CD4-positive, CD25-positive, alpha-beta regulatory T cell (primary cell): ENCODE data around the gene TRAPPC11. TPM values are rescaled to one million over a fixed set of nuclear protein-coding genes. Genes with fewer than 3 reads are reported as not detected.

ENCODE experiments used
- ATAC-seq, 2 donors: fragments of 150-1000 bp; cut with Tn5 transposase; one replicate each; pipeline ENCODE4 v1.10.0; 2021; ENCODE audit warnings: low read depth in 2 of 2, moderate number of reproducible peaks in 2 of 2, moderate library complexity in 1 of 2
- DNase-seq, 3 donors: peaks; one replicate each; pipeline versions ENCODE4 v3.0.0 to v3.0.0-alpha.2; 2012 to 2022; ENCODE audit warnings: mixed read lengths in 1 of 3
- H3K27ac ChIP-seq: one replicate; pipeline ENCODE4 v1.7.0; 2013; ENCODE audit warnings: mild to moderate bottlenecking, low read length; ENCODE audit not compliant: insufficient read depth, poor library complexity, severe bottlenecking
- H3K27me3 ChIP-seq: one replicate; pipeline ENCODE4 v1.7.0; 2013; ENCODE audit warnings: low read length; ENCODE audit not compliant: control insufficient read depth, insufficient read depth
- H3K36me3 ChIP-seq: one replicate; pipeline ENCODE4 v1.7.0; 2013; ENCODE audit warnings: mild to moderate bottlenecking, low read length, moderate library complexity; ENCODE audit not compliant: control insufficient read depth, insufficient read depth
- H3K4me1 ChIP-seq: 2 replicates; pipeline ENCODE4 v1.7.0; 2013; ENCODE audit warnings: mild to moderate bottlenecking, low read length; ENCODE audit not compliant: insufficient read depth, control insufficient read depth, poor library complexity, severe bottlenecking
- H3K4me3 ChIP-seq: one replicate; pipeline ENCODE4 v1.7.0; 2013; ENCODE audit warnings: low read depth, mild to moderate bottlenecking, low read length, moderate library complexity
- H3K9me3 ChIP-seq, 2 experiments: 1 replicate in 1 of 2; 2 replicates in 1 of 2; pipeline ENCODE4 v1.7.0; 2013; ENCODE audit warnings: low read length in 2 of 2, mild to moderate bottlenecking in 1 of 2, moderate library complexity in 1 of 2; ENCODE audit not compliant: control insufficient read depth in 2 of 2
- H3K27ac Mint-ChIP-seq, 3 donors: one replicate each; pipeline ENCODE4 v1.8.0; 2020 to 2022; ENCODE audit warnings: mild to moderate bottlenecking in 3 of 3, mixed read lengths in 3 of 3, moderate library complexity in 2 of 3
- H3K27me3 Mint-ChIP-seq: one replicate; pipeline ENCODE4 v1.8.0; 2022; ENCODE audit warnings: mild to moderate bottlenecking, mixed read lengths
- H3K36me3 Mint-ChIP-seq: one replicate; pipeline ENCODE4 v1.8.0; 2020; ENCODE audit warnings: mixed read lengths
- H3K4me1 Mint-ChIP-seq, 4 donors: one replicate each; pipeline ENCODE4 v1.8.0; 2020 to 2022; ENCODE audit warnings: mixed read lengths in 4 of 4, mild to moderate bottlenecking in 1 of 4
- H3K4me3 Mint-ChIP-seq, 4 donors: one replicate each; pipeline ENCODE4 v1.8.0; 2020 to 2022; ENCODE audit warnings: mild to moderate bottlenecking in 4 of 4, mixed read lengths in 4 of 4, moderate library complexity in 3 of 4
- H3K9me3 Mint-ChIP-seq, 7 donors: one replicate each; pipeline ENCODE4 v1.8.0; 2020 to 2022; ENCODE audit warnings: mixed read lengths in 7 of 7, mild to moderate bottlenecking in 3 of 7, moderate library complexity in 2 of 7
- polyA plus RNA-seq, 4 donors: library from polyadenylated mRNA; unstranded; fragments of 300-500 nt; fragmentation: Illumina TruSeq; gene quantifications; one replicate each; pipeline ENCODE4 v1.2.3, GENCODE V29; 2021
- total RNA-seq: library from RNA; stranded (reverse); gene quantifications from one replicate; pipeline ENCODE4 v1.2.3, GENCODE V29; 2022

Gene TRAPPC11
- total and polyA plus RNA-seq, 5 donors from 2014 or later, result 18.4 to 33.4 (median 22.0) TPM

DNA sequence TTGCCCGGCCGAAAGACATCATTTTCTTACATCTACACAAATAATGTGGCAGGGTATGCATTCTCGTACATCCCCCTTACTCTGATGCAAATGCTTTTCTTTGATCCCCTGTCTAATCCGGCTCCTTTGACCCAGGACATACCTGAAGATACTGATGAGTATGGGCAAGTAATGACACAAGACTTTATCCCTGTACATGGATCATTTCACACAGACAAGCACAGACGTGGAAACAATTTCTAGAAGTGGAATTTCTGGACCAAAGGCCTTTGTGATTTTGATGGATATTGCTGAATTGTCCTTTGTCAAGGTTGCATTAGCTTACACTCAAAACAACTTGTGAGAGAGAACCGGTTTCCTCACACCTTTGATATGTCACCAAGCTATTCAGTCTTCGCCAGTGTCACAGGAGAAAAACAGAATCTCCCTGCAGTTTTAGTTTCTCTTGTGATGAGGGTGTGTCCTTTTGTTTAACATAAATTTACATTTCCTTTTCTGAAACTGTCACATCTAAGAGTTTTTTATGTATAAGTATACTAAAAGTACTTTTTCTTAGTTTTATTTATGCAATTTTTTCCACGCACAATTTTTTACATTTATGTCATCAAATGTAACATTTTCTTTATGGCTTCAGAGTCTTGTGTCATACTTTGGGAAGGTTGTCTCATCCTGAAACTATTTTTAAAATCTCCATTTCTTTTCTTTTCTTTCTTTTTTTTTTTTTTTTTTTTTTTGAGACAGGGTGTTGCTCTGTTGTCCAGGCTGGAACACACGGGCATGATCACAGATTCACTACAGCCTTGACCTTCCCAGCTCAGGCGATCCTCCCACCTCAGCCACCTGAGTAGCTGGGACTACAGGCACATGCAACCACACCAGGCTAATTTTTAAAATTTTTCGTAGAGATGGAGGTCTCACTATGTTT lies 25.4 kb upstream of the TRAPPC11 start:
- Histone ChIP-seq H3K4me3 (no peak overlapping the region), H3K4me1 (no peaks in the 10 kb centered on the region), H3K27ac (no peak overlapping the region), H3K9me3 (no peaks in the 10 kb centered on the region), H3K27me3 (no peaks in the 10 kb centered on the region), H3K36me3 (no peaks in the 10 kb centered on the region)
- H3K36me3 Mint-ChIP-seq, result no peaks in the 10 kb centered on the region
- H3K9me3 Mint-ChIP-seq, result no peaks in the 10 kb centered on the region
- peaks cover 0 to 5% (median 4%) of the 10 kb centered on the region in 4 donors for H3K4me1 Mint-ChIP-seq
- H3K27ac Mint-ChIP-seq, result peak overlapping the region in 1 of 3 donors; percentile 10
- no peak for ATAC-seq
- DNase-seq, result peak in 1 of 3 donors; percentile 76
- H3K4me3 Mint-ChIP-seq, result peak overlapping the region in 1 of 4 donors; percentile 38
- no peaks in the 10 kb centered on the region for H3K27me3 Mint-ChIP-seq

DNA sequence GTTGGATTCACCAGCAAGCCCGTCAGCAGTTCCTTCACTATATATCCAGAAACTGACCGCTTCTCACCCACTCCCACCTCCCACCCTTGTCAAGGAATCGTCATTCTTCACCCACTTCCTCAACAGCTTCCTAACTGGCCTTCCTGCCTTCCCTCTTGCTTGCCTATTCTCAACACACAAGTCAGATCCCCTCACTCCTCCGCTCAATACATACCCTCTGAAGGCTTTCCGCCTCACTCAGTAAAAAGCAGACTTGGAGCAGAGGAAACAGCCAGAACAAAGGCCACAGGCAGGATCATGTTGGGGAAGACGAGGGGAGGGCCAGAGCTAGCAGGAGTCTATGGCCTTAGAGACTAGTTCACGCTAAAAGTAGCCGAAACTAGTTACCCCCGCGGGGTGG lies 23.8 kb upstream of the TRAPPC11 start:
- ATAC-seq, result no peak
- H3K27ac ChIP-seq, result no peak overlapping the region
- H3K27ac Mint-ChIP-seq, result no peak overlapping the region

DNA sequence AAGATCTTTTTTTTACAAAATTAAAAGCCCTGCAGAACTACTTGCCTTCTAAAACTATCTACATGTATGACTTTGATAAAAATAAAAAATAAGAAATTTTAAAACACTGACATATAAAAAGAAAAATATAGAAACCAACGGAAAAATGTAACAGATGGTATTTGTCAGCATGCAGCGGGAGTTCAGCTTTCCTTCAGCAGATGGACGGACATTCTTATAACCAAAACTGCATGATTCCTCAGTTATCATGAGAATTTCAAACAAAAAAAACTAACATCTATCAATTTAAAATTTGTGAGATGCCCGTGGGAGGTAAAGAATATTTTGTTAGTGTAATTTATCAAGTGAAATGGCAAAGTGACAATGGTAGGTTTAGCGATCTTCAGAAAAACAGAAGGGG lies 23.4 kb upstream of the TRAPPC11 start:
- no peak overlapping the region for H3K4me3 ChIP-seq
- ATAC-seq (no peak), DNase-seq (no peak)
- Mint-ChIP-seq H3K27ac (no peak overlapping the region), H3K9me3 (no peaks in the 10 kb centered on the region), H3K4me1 (peaks cover 0 to 5% (median 4%) of the 10 kb centered on the region in 4 donors), H3K4me3 (no peak overlapping the region), H3K27me3 (no peaks in the 10 kb centered on the region), H3K36me3 (no peaks in the 10 kb centered on the region)
- no peak overlapping the region for H3K27ac ChIP-seq
- no peaks in the 10 kb centered on the region for H3K9me3 ChIP-seq
- H3K27me3 ChIP-seq, result no peaks in the 10 kb centered on the region
- no peaks in the 10 kb centered on the region for H3K4me1 ChIP-seq
- no peaks in the 10 kb centered on the region for H3K36me3 ChIP-seq

More for the DNA sequence above, 23.8 kb upstream of the TRAPPC11 start:
- Mint-ChIP-seq H3K4me3 (no peak overlapping the region), H3K9me3 (no peaks in the 10 kb centered on the region), H3K4me1 (peaks cover 0 to 5% (median 4%) of the 10 kb centered on the region in 4 donors), H3K36me3 (no peaks in the 10 kb centered on the region), H3K27me3 (no peaks in the 10 kb centered on the region)
- no peaks in the 10 kb centered on the region for H3K27me3 ChIP-seq
- no peaks in the 10 kb centered on the region for H3K4me1 ChIP-seq
- no peaks in the 10 kb centered on the region for H3K36me3 ChIP-seq
- no peak for DNase-seq
- no peaks in the 10 kb centered on the region for H3K9me3 ChIP-seq
- no peak overlapping the region for H3K4me3 ChIP-seq

DNA sequence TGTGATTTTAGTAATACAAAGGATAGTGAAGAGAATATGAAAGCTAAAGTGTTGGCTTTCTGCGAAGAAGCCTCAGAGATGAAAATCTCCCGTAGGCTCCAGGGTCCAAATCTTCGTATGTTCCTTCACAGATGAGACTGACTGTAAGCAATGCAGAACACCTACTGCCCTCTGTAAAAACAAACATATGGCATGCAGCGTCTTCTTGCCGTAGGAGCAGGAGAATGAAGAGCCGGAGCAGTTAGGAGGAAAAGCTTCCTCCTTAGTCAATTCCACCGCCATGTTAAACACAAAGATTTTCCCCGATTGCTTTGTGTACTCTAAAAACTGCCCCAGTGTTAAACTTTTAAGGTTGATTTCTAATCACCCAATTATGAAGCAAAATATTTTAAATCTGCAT lies 22.6 kb upstream of the TRAPPC11 start:
- ATAC-seq (no peak), DNase-seq (no peak)
- Mint-ChIP-seq H3K9me3 (no peaks in the 10 kb centered on the region), H3K4me1 (peaks cover 0 to 5% (median 4%) of the 10 kb centered on the region in 4 donors), H3K27ac (no peak overlapping the region), H3K4me3 (no peak overlapping the region), H3K27me3 (no peaks in the 10 kb centered on the region), H3K36me3 (peaks cover 3% of the 10 kb centered on the region)
- no peaks in the 10 kb centered on the region for H3K9me3 ChIP-seq
- H3K27ac ChIP-seq, result no peak overlapping the region
- H3K36me3 ChIP-seq, result peaks cover 2% of the 10 kb centered on the region
- H3K27me3 ChIP-seq, result no peaks in the 10 kb centered on the region
- no peak overlapping the region for H3K4me3 ChIP-seq
- no peaks in the 10 kb centered on the region for H3K4me1 ChIP-seq

- ATAC-seq (no peak), DNase-seq (no peak)
- H3K27ac ChIP-seq, result no peak overlapping the region
- Mint-ChIP-seq H3K4me3 (no peak overlapping the region), H3K27ac (no peak overlapping the region), H3K36me3 (peaks cover 3% of the 10 kb centered on the region), H3K27me3 (no peaks in the 10 kb centered on the region), H3K9me3 (no peaks in the 10 kb centered on the region), H3K4me1 (peaks cover 0 to 5% (median 4%) of the 10 kb centered on the region in 4 donors)
- no peaks in the 10 kb centered on the region for H3K9me3 ChIP-seq
- H3K4me1 ChIP-seq, result no peaks in the 10 kb centered on the region
- peaks cover 3% of the 10 kb centered on the region for H3K36me3 ChIP-seq
- no peaks in the 10 kb centered on the region for H3K27me3 ChIP-seq
- H3K4me3 ChIP-seq, result no peak overlapping the region
Measured at GRCh38 chr4:183636923-183637322, 22.2 kb upstream of the TRAPPC11 start.

DNA sequence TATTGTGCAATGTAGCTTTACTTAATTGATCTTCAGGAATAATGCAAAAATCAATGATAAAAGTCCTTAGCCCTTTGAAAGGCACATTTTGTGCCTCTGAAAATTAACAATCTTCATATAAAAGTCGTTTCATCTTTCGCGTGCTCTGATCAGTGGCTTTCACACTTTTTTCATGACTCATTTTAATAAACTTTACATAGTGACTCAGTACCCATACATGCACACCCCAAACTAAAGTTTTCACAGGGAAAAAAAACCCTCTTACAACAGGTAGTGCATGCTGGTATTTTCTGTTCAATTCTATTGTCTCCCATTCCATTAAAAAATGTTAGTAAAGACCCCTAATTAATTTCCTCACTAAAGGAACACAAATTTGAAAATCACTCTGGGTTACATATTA lies 21.6 kb upstream of the TRAPPC11 start:
- H3K36me3 Mint-ChIP-seq, result peaks cover 3% of the 10 kb centered on the region
- ATAC-seq (no peak), DNase-seq (peak in 1 of 3 donors; percentile 10)
- Histone ChIP-seq H3K27ac (no peak overlapping the region), H3K27me3 (no peaks in the 10 kb centered on the region), H3K4me3 (no peak overlapping the region), H3K9me3 (no peaks in the 10 kb centered on the region), H3K4me1 (no peaks in the 10 kb centered on the region), H3K36me3 (peaks cover 3% of the 10 kb centered on the region)
- H3K27ac Mint-ChIP-seq, result no peak overlapping the region
- peaks cover 0 to 5% (median 4%) of the 10 kb centered on the region in 4 donors for H3K4me1 Mint-ChIP-seq
- H3K9me3 Mint-ChIP-seq, result no peaks in the 10 kb centered on the region
- no peak overlapping the region for H3K4me3 Mint-ChIP-seq
- H3K27me3 Mint-ChIP-seq, result no peaks in the 10 kb centered on the region

GRCh38 chr4:183638436-183638835 lies 20.7 kb upstream of the TRAPPC11 start:
- H3K4me3 ChIP-seq, result no peak overlapping the region
- Mint-ChIP-seq H3K27me3 (no peaks in the 10 kb centered on the region), H3K4me3 (peak overlapping the region in 1 of 4 donors; percentile 47), H3K9me3 (no peaks in the 10 kb centered on the region), H3K27ac (no peak overlapping the region), H3K36me3 (peaks cover 3% of the 10 kb centered on the region), H3K4me1 (peaks cover 0 to 4% (median 3%) of the 10 kb centered on the region in 4 donors)
- DNase-seq, result no peak
- H3K4me1 ChIP-seq, result no peaks in the 10 kb centered on the region
- ATAC-seq, result no peak
- no peaks in the 10 kb centered on the region for H3K27me3 ChIP-seq
- no peak overlapping the region for H3K27ac ChIP-seq
- H3K36me3 ChIP-seq, result peaks cover 3% of the 10 kb centered on the region
- no peaks in the 10 kb centered on the region for H3K9me3 ChIP-seq

- peaks cover 9% of the 10 kb centered on the region for H3K36me3 Mint-ChIP-seq
- H3K4me3 Mint-ChIP-seq, result no peak overlapping the region
- Histone ChIP-seq H3K9me3 (no peaks in the 10 kb centered on the region), H3K4me1 (no peaks in the 10 kb centered on the region), H3K36me3 (peaks cover 9% of the 10 kb centered on the region), H3K27ac (no peak overlapping the region), H3K4me3 (no peak overlapping the region), H3K27me3 (no peaks in the 10 kb centered on the region)
- H3K27me3 Mint-ChIP-seq, result no peaks in the 10 kb centered on the region
- DNase-seq (no peak), ATAC-seq (no peak)
- no peak overlapping the region for H3K27ac Mint-ChIP-seq
- H3K4me1 Mint-ChIP-seq, result peaks cover 0 to 4% (median 3%) of the 10 kb centered on the region in 4 donors
- no peaks in the 10 kb centered on the region for H3K9me3 Mint-ChIP-seq
Measured at GRCh38 chr4:183639291-183639690, 19.8 kb upstream of the TRAPPC11 start.
